Pancreas (tissue), 10 donors: ENCODE results near the gene GALNT17. TPM values are rescaled to one million over a fixed set of nuclear protein-coding genes. Genes with fewer than 3 reads are reported as not detected.
A peak's percentile ranks its signal among the peaks of the same experiment; 100 is the strongest.

Experiments
- ATAC-seq, 4 donors: fragments of 200-7000 bp; cut with Tn5 transposase; one replicate each; pipeline versions ENCODE4 v1.8.0 to v1.9.1; 2020; ENCODE audit warnings: mild to moderate bottlenecking in 4 of 4, moderate library complexity in 4 of 4
- DNase-seq, 6 donors: peaks; one replicate each; pipeline ENCODE4 v3.0.0-alpha.2; 2020
- FAIRE-seq: peaks from 2 replicates; lab custom pipeline; 2012; peaks lifted over from hg19 to GRCh38; lab: Jason Lieb, UNC
- H3K27ac ChIP-seq, 4 donors: fragments of 200-600 bp; sonication (generic); 1 replicate in 3 of 4; 2 replicates in 1 of 4; pipeline versions ENCODE4 v1.5.0 to v1.8.0; 2020
- H3K27me3 ChIP-seq, 4 donors: fragments of 200-600 bp; one replicate each; pipeline ENCODE4 v1.8.0; 2021
- H3K36me3 ChIP-seq, 3 donors: fragments of 200-600 bp; sonication (generic) in 1 of 3; one replicate each; pipeline versions ENCODE4 v1.5.0 to v1.8.0; 2020 to 2021
- H3K4me1 ChIP-seq, 3 donors: fragments of 200-600 bp; one replicate each; pipeline ENCODE4 v1.8.0; 2021
- H3K4me3 ChIP-seq, 4 donors: fragments of 200-600 bp; sonication (generic) in 2 of 4; one replicate each; pipeline versions ENCODE4 v1.5.0 to v1.8.0; 2020 to 2021
- H3K9me3 ChIP-seq, 4 donors: fragments of 200-600 bp; one replicate each; pipeline ENCODE4 v1.8.0; 2021
- CTCF ChIP-seq, 4 donors: fragments of 200-600 bp; sonication (generic) in 3 of 4; IDR thresholded peaks; one replicate each; pipeline versions ENCODE4 v1.5.0 to v1.8.0; 2021; ENCODE audit warnings: antibody characterized with exemption in 4 of 4
- WGBS, 2 donors: extraction: QIAGEN DNeasy Blood & Tissue Kit; methylation state at CpG; one replicate each; pipeline ENCODE4 v1.1.7; 2013; 5-methylcytosine and 5-hydroxymethylcytosine counted together
- intact Hi-C, 3 donors: fragments of 100-400 bp; cut with DNase I; formaldehyde crosslinking; loops; one replicate each; pipeline versions ENCODE4 v1.11.1 to v1.14.2; 2022
- polyA plus RNA-seq, 2 donors: library from polyadenylated mRNA; stranded (reverse); fragments of 200-250 nt; gene quantifications; one replicate each; pipeline ENCODE4 v1.2.3, GENCODE V29; 2013
- total RNA-seq, 6 donors: library from RNA; stranded (reverse); fragmentation: NEBNext Ultra II Directional in 4 of 6; extraction: Animal tissue kit (Norgen Biotek cat#: 25700) in 4 of 6; gene quantifications; one replicate each; pipeline versions ENCODE4 v1.2.1 to v1.2.4, GENCODE V29; 2021 to 2023
- donor health status: healthy with polysubstance abuse.
- donor health status: DM: no; HTN: no; CAD: no; lungs with moderate emphysema.
- donor health status: DM: no; HTN: no; CAD: no.
- donor health status: control.
- donor health status: control.
- donor health status: Bipolar disorder and iron deficiency.
- donor health status: DM: yes; HTN: yes; CAD: no.
- donor health status: DM: no; HTN: no; CAD: no.
- donor health status: DM: no; HTN: no; CAD: no.
- donor health status: DM: yes; HTN: yes; CAD: no.

The GALNT17 gene
- total and polyA plus RNA-seq, 8 donors: 0.70 to 4.6 (median 2.9) TPM

GRCh38 chr7:71708710-71709109, 576.8 kb downstream of the GALNT17 start:
- no peak for FAIRE-seq
- no peaks in the 10 kb centered on the region for H3K27me3 ChIP-seq
- no peak for TF ChIP-seq CTCF (IDR thresholded peaks at IDR 0.05)
- H3K36me3 ChIP-seq: no peaks in the 10 kb centered on the region
- DNase-seq: no peak
- no peaks in the 10 kb centered on the region for H3K4me1 ChIP-seq
- ATAC-seq: no peak
- H3K4me3 ChIP-seq: no peak overlapping the region
- intact Hi-C loops: no loop called here
- WGBS, 2 donors: 88 to 90% methylated on average over 2 of the region's 2 CpGs
- H3K9me3 ChIP-seq: no peaks in the 10 kb centered on the region
- H3K27ac ChIP-seq: no peak overlapping the region

GRCh38 chr7:71710442-71710841, 578.5 kb downstream of the GALNT17 start:
- ATAC-seq (peak in 3 of 4 donors; percentile 48 to 75 (median 72)), FAIRE-seq (no peak), DNase-seq (peak in 3 of 6 donors; percentile 21 to 57 (median 26))
- H3K27ac ChIP-seq: no peak overlapping the region
- intact Hi-C loops: no loop called here
- H3K4me1 ChIP-seq: no peaks in the 10 kb centered on the region
- H3K36me3 ChIP-seq: no peaks in the 10 kb centered on the region
- H3K9me3 ChIP-seq: no peaks in the 10 kb centered on the region
- WGBS, 2 donors: 54 to 70% methylated on average over 5 of the region's 5 CpGs
- no peaks in the 10 kb centered on the region for H3K27me3 ChIP-seq
- H3K4me3 ChIP-seq: no peak overlapping the region
- no peak for TF ChIP-seq CTCF (IDR thresholded peaks at IDR 0.05)

- no peak for DNase-seq
- intact Hi-C loops: no loop called here
- no peak for ATAC-seq
- Histone ChIP-seq H3K9me3 (no peaks in the 10 kb centered on the region), H3K27ac (no peak overlapping the region), H3K27me3 (no peaks in the 10 kb centered on the region), H3K4me3 (no peak overlapping the region), H3K4me1 (no peaks in the 10 kb centered on the region), H3K36me3 (no peaks in the 10 kb centered on the region)
- FAIRE-seq: no peak
- TF ChIP-seq CTCF (IDR thresholded peaks at IDR 0.05): no peak
- 85 to 87% methylated on average over 9 of the region's 9 CpGs for WGBS, 2 donors
These were observed 580.8 kb downstream of the GALNT17 start for GRCh38 chr7:71712653-71713180.

GRCh38 chr7:71716690-71717089, 584.7 kb downstream of the GALNT17 start:
- 51 to 57% methylated on average over 3 of the region's 3 CpGs for WGBS, 2 donors
- Histone ChIP-seq H3K4me3 (no peak overlapping the region), H3K36me3 (no peaks in the 10 kb centered on the region), H3K4me1 (no peaks in the 10 kb centered on the region), H3K27ac (no peak overlapping the region), H3K27me3 (no peaks in the 10 kb centered on the region), H3K9me3 (no peaks in the 10 kb centered on the region)
- FAIRE-seq (no peak), DNase-seq (no peak), ATAC-seq (no peak)
- TF ChIP-seq CTCF (IDR thresholded peaks at IDR 0.05): no peak
- intact Hi-C loops: no loop called here

GRCh38 chr7:71718563-71718962, 586.6 kb downstream of the GALNT17 start:
- TF ChIP-seq CTCF (IDR thresholded peaks at IDR 0.05): no peak
- DNase-seq (no peak), ATAC-seq (no peak), FAIRE-seq (no peak)
- H3K36me3 ChIP-seq: no peaks in the 10 kb centered on the region
- WGBS, 2 donors: 87 to 88% methylated on average over 6 of the region's 6 CpGs
- no peak overlapping the region for H3K27ac ChIP-seq
- H3K9me3 ChIP-seq: no peaks in the 10 kb centered on the region
- no peak overlapping the region for H3K4me3 ChIP-seq
- H3K4me1 ChIP-seq: no peaks in the 10 kb centered on the region
- intact Hi-C loops: no loop called here
- no peaks in the 10 kb centered on the region for H3K27me3 ChIP-seq
